ENCODE results near the gene RABIF. TPM values are rescaled to one million over a fixed set of nuclear protein-coding genes. Genes with fewer than 3 reads are reported as not detected.

Gene RABIF
- total RNA-seq, 1 experiment from 2014 or later = 15.3 TPM

- Histone ChIP-seq H3K27me3 (ENCODE audit: control insufficient read depth, insufficient read depth, low read length) (no peaks in the 10 kb centered on the region; the same call in 1 of the 2 replicates), H3K27ac (ENCODE audit: low read length) (no peak overlapping the region), H3K9me3 (ENCODE audit: control insufficient read depth, insufficient read depth, low read depth, low read length) (no peaks in the 10 kb centered on the region), H3K4me1 (ENCODE audit: control insufficient read depth, insufficient read depth, low read length) (no peaks in the 10 kb centered on the region), H3K36me3 (ENCODE audit: control insufficient read depth, insufficient read depth, low read length) (no peaks in the 10 kb centered on the region), H3K4me3 (ENCODE audit: low read depth in 2 of 2, low read length in 2 of 2) (no peak overlapping the region)
- no peak for DNase-seq (ENCODE audit: low read depth, low spot score)
- TF ChIP-seq SIN3A (IDR thresholded peaks at IDR 0.05; ENCODE audit: borderline replicate concordance, insufficient read depth, low read depth, low read length) (no peak), REST (IDR thresholded peaks at IDR 0.05; ENCODE audit: insufficient read depth in 1 of 2, low read depth in 2 of 2, low read length in 1 of 2) (no peak), TCF7L2 (IDR thresholded peaks at IDR 0.05; ENCODE audit: low read depth, low read length) (no peak), POLR2AphosphoS5 (IDR thresholded peaks at IDR 0.05; ENCODE audit: low read depth, low read length) (no peak), CTCF (IDR thresholded peaks at IDR 0.05) (no peak)
- ATAC-seq = no peak
- no TSS peak for BruUV-seq (replicated peaks)
- in situ Hi-C loops (cut with HindIII; ENCODE audit: low pct_unique_long_range_greater_than_20kb, low sequenced_read_pairs) = no loop called here
- intact Hi-C loops (cut with micrococcal nuclease; ENCODE audit: unreplicated experiment) = no loop called here
- ChIA-PET POLR2A (no interaction called here), CTCF (no interaction called here)
Measured at GRCh38 chr1:202935844-202936243, 46.9 kb upstream of the RABIF start.

GRCh38 chr1:202934755-202935154 is 45.8 kb upstream of the RABIF start:
- intact Hi-C loops (cut with micrococcal nuclease; ENCODE audit: unreplicated experiment) = no loop called here
- no peak for ATAC-seq
- DNase-seq (ENCODE audit: low read depth, low spot score) = no peak
- no peaks in the 10 kb centered on the region for H3K9me3 ChIP-seq (ENCODE audit: control insufficient read depth, insufficient read depth, low read depth, low read length)
- BruUV-seq (replicated peaks) = no TSS peak
- H3K36me3 ChIP-seq (ENCODE audit: control insufficient read depth, insufficient read depth, low read length) = no peaks in the 10 kb centered on the region
- no peak overlapping the region for H3K27ac ChIP-seq (ENCODE audit: low read length)
- H3K27me3 ChIP-seq (ENCODE audit: control insufficient read depth, insufficient read depth, low read length) = no peaks in the 10 kb centered on the region; the same call in 1 of the 2 replicates
- TF ChIP-seq SIN3A (IDR thresholded peaks at IDR 0.05; ENCODE audit: borderline replicate concordance, insufficient read depth, low read depth, low read length) (no peak), REST (IDR thresholded peaks at IDR 0.05; ENCODE audit: insufficient read depth in 1 of 2, low read depth in 2 of 2, low read length in 1 of 2) (peak in 1 of 2 experiments; percentile 72; a peak in 2 of 4 replicates), POLR2AphosphoS5 (IDR thresholded peaks at IDR 0.05; ENCODE audit: low read depth, low read length) (no peak), CTCF (IDR thresholded peaks at IDR 0.05) (no peak), TCF7L2 (IDR thresholded peaks at IDR 0.05; ENCODE audit: low read depth, low read length) (no peak)
- POLR2A ChIA-PET = no interaction called here
- in situ Hi-C loops (cut with HindIII; ENCODE audit: low pct_unique_long_range_greater_than_20kb, low sequenced_read_pairs) = no loop called here
- CTCF ChIA-PET = no interaction called here
- H3K4me3 ChIP-seq (ENCODE audit: low read depth in 2 of 2, low read length in 2 of 2) = no peak overlapping the region
- H3K4me1 ChIP-seq (ENCODE audit: control insufficient read depth, insufficient read depth, low read length) = no peaks in the 10 kb centered on the region
